GM12865 (cell line): ENCODE measurements around the gene MAP4K4.

Experiments
- DNase-seq: peaks from one replicate; pipeline ENCODE4 v3.0.0; 2010; ENCODE audit warnings: low read depth
- H3K4me3 ChIP-seq: 2 replicates; pipeline ENCODE4 v1.5.1; 2011; ENCODE audit warnings: mild to moderate bottlenecking, low read depth, low read length, control low read depth
- TF ChIP-seq, protein P1 (sequence below): IDR thresholded peaks from 2 replicates; pipeline ENCODE4 v1.5.1; 2011; ENCODE audit warnings: low read length, control low read depth, low read depth, inconsistent platforms; ENCODE audit not compliant: insufficient read depth; ENCODE audit errors: missing control alignments

The MAP4K4 gene

DNA sequence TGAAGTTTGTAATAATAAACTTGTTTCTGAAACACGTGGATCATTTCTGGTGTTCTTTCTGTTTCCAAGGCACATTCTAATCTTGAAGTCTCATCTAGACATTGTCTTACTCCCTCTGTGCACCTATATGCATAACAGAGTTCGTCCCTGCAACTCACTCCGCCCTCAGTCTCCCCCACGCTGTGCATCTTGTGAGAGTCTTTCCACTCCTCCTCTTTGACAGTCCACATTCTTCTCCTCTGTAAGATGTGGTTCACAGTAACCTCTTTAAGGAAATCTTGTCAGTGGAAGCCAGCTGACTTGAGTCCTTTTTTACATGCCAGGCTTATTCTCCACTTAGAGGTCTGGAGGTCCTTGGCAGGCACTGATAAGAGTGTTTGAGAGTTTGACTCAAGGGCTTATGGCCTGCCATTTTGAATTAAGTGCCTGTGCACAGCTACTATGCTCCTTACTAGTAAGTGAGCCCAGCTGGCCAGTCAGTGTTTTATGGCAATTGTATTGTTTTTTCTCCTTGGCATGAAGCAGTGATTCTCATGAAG is 185.3 kb downstream of the MAP4K4 start:
- TF ChIP-seq, protein P1, sequence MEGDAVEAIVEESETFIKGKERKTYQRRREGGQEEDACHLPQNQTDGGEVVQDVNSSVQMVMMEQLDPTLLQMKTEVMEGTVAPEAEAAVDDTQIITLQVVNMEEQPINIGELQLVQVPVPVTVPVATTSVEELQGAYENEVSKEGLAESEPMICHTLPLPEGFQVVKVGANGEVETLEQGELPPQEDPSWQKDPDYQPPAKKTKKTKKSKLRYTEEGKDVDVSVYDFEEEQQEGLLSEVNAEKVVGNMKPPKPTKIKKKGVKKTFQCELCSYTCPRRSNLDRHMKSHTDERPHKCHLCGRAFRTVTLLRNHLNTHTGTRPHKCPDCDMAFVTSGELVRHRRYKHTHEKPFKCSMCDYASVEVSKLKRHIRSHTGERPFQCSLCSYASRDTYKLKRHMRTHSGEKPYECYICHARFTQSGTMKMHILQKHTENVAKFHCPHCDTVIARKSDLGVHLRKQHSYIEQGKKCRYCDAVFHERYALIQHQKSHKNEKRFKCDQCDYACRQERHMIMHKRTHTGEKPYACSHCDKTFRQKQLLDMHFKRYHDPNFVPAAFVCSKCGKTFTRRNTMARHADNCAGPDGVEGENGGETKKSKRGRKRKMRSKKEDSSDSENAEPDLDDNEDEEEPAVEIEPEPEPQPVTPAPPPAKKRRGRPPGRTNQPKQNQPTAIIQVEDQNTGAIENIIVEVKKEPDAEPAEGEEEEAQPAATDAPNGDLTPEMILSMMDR, result no peak
- H3K4me3 ChIP-seq, result no peak overlapping the region
- no peak for DNase-seq

DNA sequence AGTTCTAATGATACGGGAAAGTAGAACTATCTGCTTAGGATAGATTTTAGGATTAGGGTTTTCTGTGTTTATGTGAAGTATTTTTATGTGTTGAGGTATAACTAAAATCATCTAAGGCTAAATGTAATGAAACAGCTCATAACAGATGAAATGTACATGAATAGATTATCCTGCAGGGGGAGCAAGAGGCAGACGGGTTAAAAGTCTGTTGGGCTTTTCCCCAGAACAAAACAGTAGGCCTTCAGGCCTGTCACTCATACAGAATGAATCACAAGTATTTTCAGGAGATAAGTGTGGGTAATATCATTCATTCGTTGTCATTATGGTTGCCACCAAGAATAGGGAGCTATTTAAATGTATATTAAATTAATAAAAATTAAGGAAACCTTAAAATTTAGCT is 186.4 kb downstream of the MAP4K4 start:
- TF ChIP-seq, protein P1, result peak; percentile 55
- peak; percentile 62 for DNase-seq
- H3K4me3 ChIP-seq, result no peak overlapping the region

DNA sequence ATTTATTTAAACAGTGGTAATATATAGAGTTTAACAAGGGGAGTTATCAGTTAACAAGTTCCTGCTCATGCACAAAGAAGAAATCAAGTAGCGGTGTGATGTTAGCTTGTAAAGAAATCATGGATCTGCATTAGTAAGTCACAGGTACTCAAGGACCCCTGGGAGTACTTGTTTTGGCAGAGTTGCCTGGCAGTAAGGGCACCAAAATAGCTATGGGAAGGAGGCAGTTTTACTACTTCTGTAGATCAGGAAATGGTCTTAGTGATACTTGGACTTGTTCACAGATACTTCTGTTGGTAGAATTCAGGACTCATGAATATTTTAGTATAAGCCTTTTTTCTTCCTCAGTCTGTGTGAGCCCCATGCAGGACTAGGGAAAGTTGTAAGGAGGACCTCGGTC is 186.9 kb downstream of the MAP4K4 start:
- TF ChIP-seq, protein P1, result no peak
- no peak overlapping the region for H3K4me3 ChIP-seq
- no peak for DNase-seq

DNA sequence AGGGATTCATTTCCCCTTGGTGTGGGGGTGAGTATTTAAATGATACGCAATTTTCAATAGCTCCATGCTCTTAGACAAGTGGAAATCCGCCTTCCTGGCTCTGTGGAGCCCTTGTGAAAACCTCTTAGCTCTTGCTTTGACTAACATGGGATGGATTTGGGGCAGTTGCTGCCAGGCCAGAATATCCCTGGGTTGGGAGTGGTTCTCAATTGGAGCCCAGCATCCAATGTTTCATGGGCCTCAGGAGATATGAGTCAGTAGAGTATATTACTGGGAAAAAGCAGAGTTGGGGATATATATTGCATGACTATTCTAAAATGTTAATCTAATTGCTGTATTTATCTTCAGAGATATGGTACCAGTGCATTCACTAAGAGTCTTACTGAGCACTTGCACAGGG is 189.8 kb downstream of the MAP4K4 start:
- no peak for DNase-seq
- TF ChIP-seq, protein P1, result no peak
- H3K4me3 ChIP-seq, result no peak overlapping the region

DNA sequence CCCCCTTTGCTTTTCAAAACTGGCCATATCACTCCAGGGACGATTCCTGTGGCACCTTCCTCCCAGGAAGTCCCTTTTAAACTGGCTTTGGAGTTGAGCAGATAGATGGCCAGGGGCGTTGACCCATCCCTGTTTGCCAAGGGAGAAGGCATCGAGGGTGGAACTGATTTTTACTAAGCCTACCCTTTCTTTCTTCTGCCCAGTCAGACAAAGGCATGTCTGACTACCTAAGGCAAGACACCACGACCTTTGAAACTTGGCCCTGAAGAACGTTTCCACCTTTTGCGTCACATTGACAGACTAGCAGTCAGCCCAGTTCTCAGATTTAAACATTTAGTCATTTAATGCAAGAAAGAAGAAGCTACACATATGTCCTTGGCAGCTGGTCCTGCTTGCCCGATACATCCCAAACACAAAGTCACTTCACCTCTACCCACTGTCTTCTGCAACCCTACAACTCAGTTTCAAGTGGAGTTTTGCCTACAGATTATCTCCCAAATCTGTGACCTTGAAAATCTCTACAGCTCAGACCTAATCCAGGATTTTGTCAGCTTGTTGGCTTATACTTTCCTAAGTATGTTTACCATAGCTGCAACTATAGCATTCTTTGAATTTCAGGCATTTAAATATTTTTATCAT is 192.1 kb downstream of the MAP4K4 start:
- TF ChIP-seq, protein P1, result no peak
- no peak for DNase-seq

DNA sequence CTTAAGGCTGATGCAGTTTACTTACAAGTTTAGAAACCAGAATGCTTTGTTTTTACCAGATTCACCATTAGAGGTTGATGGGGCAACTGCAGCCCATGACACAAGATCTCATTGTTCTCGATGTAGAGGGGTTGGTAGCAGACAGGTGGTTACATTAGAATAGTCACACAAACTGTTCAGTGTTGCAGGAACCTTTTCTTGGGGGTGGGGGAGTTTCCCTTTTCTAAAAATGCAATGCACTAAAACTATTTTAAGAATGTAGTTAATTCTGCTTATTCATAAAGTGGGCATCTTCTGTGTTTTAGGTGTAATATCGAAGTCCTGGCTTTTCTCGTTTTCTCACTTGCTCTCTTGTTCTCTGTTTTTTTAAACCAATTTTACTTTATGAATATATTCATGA is 194.9 kb downstream of the MAP4K4 start:
- peak; percentile 12 for DNase-seq
- TF ChIP-seq, protein P1, result no peak
- no peak overlapping the region for H3K4me3 ChIP-seq

More for the DNA sequence above, 192.1 kb downstream of the MAP4K4 start:
- no peak overlapping the region for H3K4me3 ChIP-seq

DNA sequence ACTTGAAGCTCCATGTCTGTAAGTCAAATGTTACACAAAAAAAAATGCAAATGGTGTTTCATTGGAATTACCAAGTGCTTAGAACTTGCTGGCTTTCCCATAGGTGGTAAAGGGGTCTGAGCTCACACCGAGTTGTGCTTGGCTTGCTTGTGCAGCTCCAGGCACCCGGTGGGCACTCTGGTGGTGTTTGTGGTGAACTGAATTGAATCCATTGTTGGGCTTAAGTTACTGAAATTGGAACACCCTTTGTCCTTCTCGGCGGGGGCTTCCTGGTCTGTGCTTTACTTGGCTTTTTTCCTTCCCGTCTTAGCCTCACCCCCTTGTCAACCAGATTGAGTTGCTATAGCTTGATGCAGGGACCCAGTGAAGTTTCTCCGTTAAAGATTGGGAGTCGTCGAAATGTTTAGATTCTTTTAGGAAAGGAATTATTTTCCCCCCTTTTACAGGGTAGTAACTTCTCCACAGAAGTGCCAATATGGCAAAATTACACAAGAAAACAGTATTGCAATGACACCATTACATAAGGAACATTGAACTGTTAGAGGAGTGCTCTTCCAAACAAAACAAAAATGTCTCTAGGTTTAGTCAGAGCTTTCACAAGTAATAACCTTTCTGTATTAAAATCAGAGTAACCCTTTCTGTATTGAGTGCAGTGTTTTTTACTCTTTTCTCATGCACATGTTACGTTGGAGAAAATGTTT is 196.3 kb downstream of the MAP4K4 start:
- no peak overlapping the region for H3K4me3 ChIP-seq
- TF ChIP-seq, protein P1, result no peak
- no peak for DNase-seq
